ENCODE measurements around the gene PRMT2.

- TF ChIP-seq CTCF (IDR thresholded peaks at IDR 0.05): no peak
- no peak for TF ChIP-seq POLR2A (IDR thresholded peaks at IDR 0.05; ENCODE audit: low read depth)
- no peak for TF ChIP-seq EP300 (IDR thresholded peaks at IDR 0.05)
Measured at GRCh38 chr21:46663754-46664153, 28.3 kb downstream of the PRMT2 start.
